Epithelial cell of alveolus of lung (primary cell): ENCODE measurements around the gene TEX54. TPM values are rescaled to one million over a fixed set of nuclear protein-coding genes. Genes with fewer than 3 reads are reported as not detected.

Source experiments
- total RNA-seq: library from RNA; depleted of rRNA; stranded (reverse); fragments of >200 nt; gene quantifications from 2 replicates; pipeline ENCODE4 v1.2.1, GENCODE V29; 2015

The TEX54 gene
- total RNA-seq, result not detected in 2 replicates

GRCh38 chr11:62832336-62833234 lies at the start of gene TEX54:
TSS of gene TEX54 (minus strand) at chr11:62832841.

GRCh38 chr11:62880803-62881578 lies 48.4 kb upstream of the TEX54 start, which contains the start of gene SLC3A2:
TSS of gene SLC3A2 (plus strand) at chr11:62880896. CDS start at chr11:62881024, 128 bp downstream.

GRCh38 chr11:62839050-62839945 lies 6.7 kb upstream of the TEX54 start, which contains the start of gene WDR74:
TSS of gene WDR74 (minus strand) at chr11:62839590. CDS start at chr11:62839570, 20 bp downstream.

DNA sequence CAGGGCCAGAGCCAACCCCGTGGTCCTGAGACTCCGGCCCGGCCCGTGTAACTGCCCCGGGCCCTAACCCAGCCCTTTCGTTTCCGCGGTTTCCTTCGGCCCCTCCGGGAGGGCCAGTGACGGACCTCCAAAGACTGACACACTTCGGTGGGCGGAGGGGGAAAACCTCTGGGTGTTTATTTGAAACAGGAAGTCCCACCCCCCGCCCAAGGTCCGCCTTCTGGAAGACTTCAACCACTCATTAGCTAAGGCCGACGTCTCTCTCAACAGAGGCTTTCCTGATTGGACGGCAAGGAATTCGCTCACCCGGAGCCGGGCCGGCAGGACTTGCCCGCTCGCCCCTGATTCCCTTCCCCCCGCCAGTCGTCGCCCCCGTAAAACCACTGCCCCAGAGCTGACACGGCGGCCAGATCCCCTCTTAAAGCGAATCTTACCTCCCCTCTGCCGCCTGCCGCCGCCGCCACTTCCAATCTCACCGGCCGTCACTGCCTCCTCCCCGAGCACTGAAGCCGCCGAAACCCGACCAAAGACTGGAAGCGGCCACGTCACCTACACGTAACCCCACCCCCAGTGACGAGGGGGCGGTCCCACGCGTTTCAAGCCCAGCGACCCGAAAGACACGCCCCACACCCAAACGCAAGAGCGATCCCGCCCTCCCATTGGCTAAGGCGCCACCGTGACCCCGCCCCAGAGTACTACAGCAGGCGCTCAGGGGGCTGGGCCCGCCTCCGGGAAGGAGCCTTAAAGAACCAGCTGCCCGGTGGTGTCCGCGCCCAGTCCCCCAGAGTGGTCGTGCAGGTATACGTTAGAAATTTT lies 913 bp downstream of the TEX54 start, which contains the start of gene STX5:
Gene STX5 (minus strand): TSS at position 532 of the 816 bp plus-strand sequence. CDS start 808 bp downstream, outside the sequence.

DNA sequence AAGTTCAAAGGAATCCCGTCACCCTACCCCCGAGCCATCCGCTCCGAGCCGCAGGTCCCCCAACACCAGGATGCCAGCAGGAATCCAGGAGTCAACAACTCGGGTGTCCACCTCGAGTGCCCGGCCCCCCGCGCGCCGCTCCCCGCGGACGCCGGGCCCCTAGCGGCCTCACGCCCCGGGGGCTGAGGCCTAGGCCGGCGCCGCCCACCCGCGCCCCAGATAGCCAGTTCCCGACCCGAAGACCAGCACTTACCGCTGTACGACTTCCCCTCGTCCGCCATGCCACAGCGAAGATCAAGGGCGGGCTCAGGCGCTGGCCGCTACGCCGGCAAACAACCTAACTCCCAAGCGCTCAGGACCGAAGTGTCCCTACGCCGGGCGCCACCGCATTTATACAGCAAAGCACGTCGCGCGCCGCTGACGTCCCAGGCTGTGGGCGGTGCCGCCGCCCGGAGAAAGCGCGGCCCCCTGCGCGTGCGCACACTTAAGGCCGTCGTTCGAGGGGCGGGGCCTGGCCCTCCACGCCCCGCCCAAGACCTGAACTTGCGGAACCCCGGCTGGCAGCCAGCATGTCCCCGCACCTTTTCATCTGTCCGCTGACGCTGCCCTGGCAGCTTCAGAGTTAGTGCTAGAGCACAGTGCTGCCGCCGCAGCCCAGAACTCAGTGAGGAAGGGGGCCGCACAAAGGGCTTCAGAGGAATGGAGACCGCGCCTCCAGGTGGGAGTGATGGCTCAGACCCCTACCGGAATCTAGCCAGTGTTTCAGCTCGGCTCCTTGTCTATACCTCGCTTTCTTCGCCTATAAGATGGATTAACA lies 27.4 kb downstream of the TEX54 start, which contains the start of gene NXF1:
Gene NXF1 (minus strand): TSS at position 365 of the 817 bp plus-strand sequence. CDS start 84 bp downstream, at position 281.

GRCh38 chr11:62791501-62792201 lies 41.0 kb downstream of the TEX54 start, which contains the start of gene TMEM223:
TSS of gene TMEM223 (minus strand) at chr11:62792006. CDS start at chr11:62791994, 12 bp downstream.

DNA sequence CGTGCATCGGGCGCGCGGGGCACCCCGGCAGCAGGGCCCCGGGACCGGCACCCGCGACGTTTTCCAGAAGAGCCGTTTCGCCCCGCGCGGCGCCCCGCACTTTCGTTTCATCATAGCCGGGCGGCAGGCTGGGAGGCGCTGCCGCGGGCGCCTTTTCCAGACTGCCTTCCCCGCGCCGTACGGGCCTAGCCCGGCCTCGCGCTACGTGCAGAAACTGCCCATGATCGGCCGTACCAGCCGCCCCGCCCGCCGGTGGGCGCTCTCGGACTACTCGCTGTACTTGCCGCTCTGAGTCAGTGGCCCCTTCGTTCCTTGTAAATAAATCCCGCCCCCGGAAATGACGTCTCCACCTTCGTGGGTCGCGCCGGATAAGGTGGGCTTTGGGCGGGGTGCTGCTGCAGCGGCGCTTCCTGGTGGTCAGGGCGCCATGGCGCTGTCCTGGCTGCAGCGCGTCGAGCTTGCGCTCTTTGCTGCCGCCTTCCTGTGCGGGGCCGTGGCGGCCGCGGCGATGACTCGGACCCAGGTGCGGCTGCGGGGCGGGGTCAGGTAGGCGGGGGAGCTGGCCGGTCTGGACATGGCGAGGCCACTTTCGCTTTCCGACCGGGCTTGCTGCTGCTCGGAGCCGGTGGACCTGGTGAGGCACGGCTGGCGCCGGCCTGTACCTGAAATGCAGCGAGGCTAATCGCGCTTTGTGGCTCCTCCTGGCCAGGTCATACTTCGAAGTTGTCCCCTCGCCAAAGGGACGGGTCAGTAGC lies 45.5 kb downstream of the TEX54 start, which contains the start of gene TMEM179B:
Gene TMEM179B (plus strand): TSS at position 398 of the 755 bp plus-strand sequence. CDS start 30 bp downstream, at position 428.

Other genes with a start within 250 kb of the TEX54 start
- 9.2 and 13.4 TPM in 2 replicates for gene TUT1, start 241.3 kb downstream of the TEX54 start, total RNA-seq
- gene MTA2, start 231.0 kb downstream of the TEX54 start, total RNA-seq, result 72.1 and 101 TPM in 2 replicates
- gene EML3, start 220.1 kb downstream of the TEX54 start, total RNA-seq, result 25.9 and 34.3 TPM in 2 replicates
- gene ROM1, start 219.6 kb downstream of the TEX54 start, total RNA-seq, result 2.7 and 11.6 TPM in 2 replicates
- 48.7 and 55.3 TPM in 2 replicates for gene B3GAT3, start 210.9 kb downstream of the TEX54 start, total RNA-seq
- 321 and 375 TPM in 2 replicates for gene GANAB, start 186.2 kb downstream of the TEX54 start, total RNA-seq
- gene INTS5, start 179.5 kb downstream of the TEX54 start, total RNA-seq, result 30.1 and 41.0 TPM in 2 replicates
- 71.6 and 87.2 TPM in 2 replicates for gene C11orf98, start 167.6 kb downstream of the TEX54 start, total RNA-seq
- 6.1 and 10.1 TPM in 2 replicates for gene CSKMT, start 167.5 kb downstream of the TEX54 start, total RNA-seq
- 11.5 and 17.2 TPM in 2 replicates for gene UQCC3, start 161.2 kb downstream of the TEX54 start, total RNA-seq
- 2.4 and 3.1 TPM in 2 replicates for gene LBHD1, start 160.6 kb downstream of the TEX54 start, total RNA-seq
- gene UBXN1, start 153.8 kb downstream of the TEX54 start, total RNA-seq, result 135 and 148 TPM in 2 replicates
- gene LRRN4CL, start 143.3 kb downstream of the TEX54 start, total RNA-seq, result 2.1 and 4.3 TPM in 2 replicates
- gene BSCL2, start 125.4 kb downstream of the TEX54 start, total RNA-seq, result 66.0 and 82.1 TPM in 2 replicates
- gene GNG3, start 125.2 kb downstream of the TEX54 start, total RNA-seq, result not detected in 2 replicates
- gene HNRNPUL2, start 105.4 kb downstream of the TEX54 start, total RNA-seq, result 9.2 and 16.2 TPM in 2 replicates
- gene TTC9C, start 104.4 kb downstream of the TEX54 start, total RNA-seq, result 22.4 and 50.1 TPM in 2 replicates
- 7.5 and 8.3 TPM in 2 replicates for gene ZBTB3, start 78.7 kb downstream of the TEX54 start, total RNA-seq
- gene POLR2G, start 71.3 kb downstream of the TEX54 start, total RNA-seq, result 95.7 and 111 TPM in 2 replicates
- 11.4 and 20.0 TPM in 2 replicates for gene TAF6L, start 61.4 kb downstream of the TEX54 start, total RNA-seq
- 82.1 and 98.6 TPM in 2 replicates for gene TMEM179B, start 45.4 kb downstream of the TEX54 start, total RNA-seq
- gene TMEM223, start 40.8 kb downstream of the TEX54 start, total RNA-seq, result 39.0 and 55.0 TPM in 2 replicates
- 20.3 and 44.3 TPM in 2 replicates for gene NXF1, start 27.4 kb downstream of the TEX54 start, total RNA-seq
- gene STX5, start 790 bp downstream of the TEX54 start, total RNA-seq, result 44.6 and 50.4 TPM in 2 replicates
- gene WDR74, start 6.7 kb upstream of the TEX54 start, total RNA-seq, result 38.6 and 57.9 TPM in 2 replicates
- gene SLC3A2, start 48.1 kb upstream of the TEX54 start, total RNA-seq, result 146 and 183 TPM in 2 replicates
- not detected in 2 replicates for gene CHRM1, start 88.5 kb upstream of the TEX54 start, total RNA-seq
- not detected in 2 replicates for gene SLC22A6, start 152.1 kb upstream of the TEX54 start, total RNA-seq
- gene SLC22A8, start 183.0 kb upstream of the TEX54 start, total RNA-seq, result not detected in 2 replicates